Measurements from ENCODE around the gene C1QL3. TPM values are rescaled to one million over a fixed set of nuclear protein-coding genes. Genes with fewer than 3 reads are reported as not detected.

The C1QL3 gene
- total RNA-seq, 1 experiment from 2014 or later, result 1.7 TPM

GRCh38 chr10:16566202-16566805, 44.6 kb upstream of the C1QL3 start:
- H3K27me3 Mint-ChIP-seq (ENCODE audit: low read depth), result no peaks in the 10 kb centered on the region; the same call in 1 of the 2 replicates
- no peaks in the 10 kb centered on the region for H3K36me3 Mint-ChIP-seq
- TF ChIP-seq CREB1 (CRISPR knock-in tag; IDR thresholded peaks at IDR 0.05) (no peak), ZNF232 (CRISPR knock-in tag; IDR thresholded peaks at IDR 0.05) (no peak), ZNF317 (CRISPR knock-in tag; IDR thresholded peaks at IDR 0.05; ENCODE audit: borderline replicate concordance, low read depth) (no peak), HMGA2 (CRISPR knock-in tag; IDR thresholded peaks at IDR 0.05) (no peak), HMGXB4 (CRISPR knock-in tag; IDR thresholded peaks at IDR 0.05) (no peak), JAZF1 (CRISPR knock-in tag; IDR thresholded peaks at IDR 0.05) (no peak), NR1H2 (CRISPR knock-in tag; IDR thresholded peaks at IDR 0.05) (no peak), ZNF532 (CRISPR knock-in tag; IDR thresholded peaks at IDR 0.05; ENCODE audit: borderline replicate concordance) (no peak), ZNF138 (CRISPR knock-in tag; conservative IDR thresholded peaks at IDR 0.05) (no peak), CBFB (CRISPR knock-in tag; IDR thresholded peaks at IDR 0.05; ENCODE audit: low read depth) (no peak), ATF3 (CRISPR knock-in tag; conservative IDR thresholded peaks at IDR 0.05) (no peak), ZNF219 (CRISPR knock-in tag; IDR thresholded peaks at IDR 0.05; ENCODE audit: borderline replicate concordance) (no peak), KAT7 (CRISPR knock-in tag; IDR thresholded peaks at IDR 0.05; ENCODE audit: borderline replicate concordance) (no peak)
- H3K4me1 Mint-ChIP-seq, result peaks cover 16% of the 10 kb centered on the region
- CTCF ChIA-PET, result interaction anchor here (1.2 kb wide), 1 partner anchor 21 kb away, joined by 4 read pairs; no protein-coding TSS in a partner anchor
- peak; percentile 62 for ATAC-seq
- H3K9me3 Mint-ChIP-seq, result no peaks in the 10 kb centered on the region
- DNase-seq (ENCODE audit: low spot score), result no peak
- no peak overlapping the region for H3K27ac Mint-ChIP-seq
- peak overlapping the region; percentile 45 for H3K4me3 Mint-ChIP-seq
- POLR2A ChIA-PET, result no interaction called here

- DNase-seq (ENCODE audit: low spot score) (no peak), ATAC-seq (no peak)
- ChIA-PET CTCF (interaction anchor here (1.4 kb wide), 1 partner anchor 20 kb away, joined by 5 read pairs; no protein-coding TSS in a partner anchor), POLR2A (no interaction called here)
- Mint-ChIP-seq H3K27ac (no peak overlapping the region), H3K9me3 (no peaks in the 10 kb centered on the region), H3K4me1 (peaks cover 16% of the 10 kb centered on the region), H3K36me3 (no peaks in the 10 kb centered on the region), H3K4me3 (no peak overlapping the region), H3K27me3 (ENCODE audit: low read depth) (no peaks in the 10 kb centered on the region; the same call in 1 of the 2 replicates)
- no peak for TF ChIP-seq ELF4 (CRISPR knock-in tag; IDR thresholded peaks at IDR 0.05; ENCODE audit: low read depth)
- no peak for TF ChIP-seq E2F1 (CRISPR knock-in tag; IDR thresholded peaks at IDR 0.05)
- no peak for TF ChIP-seq PRDM15 (CRISPR knock-in tag; IDR thresholded peaks at IDR 0.05)
- TF ChIP-seq CREM (CRISPR knock-in tag; IDR thresholded peaks at IDR 0.05), result no peak
These were observed 43.9 kb upstream of the C1QL3 start for GRCh38 chr10:16565604-16566003.
